HUES64 (cell line): Measurements from ENCODE around the gene SERPINE2.
"Not testable (repeated sequence)": the region's sequence is repeated elsewhere in the genome, so short reads cannot be mapped to it uniquely, and the experiment has no call there.

ENCODE experiments used
- H3K27ac ChIP-seq: 2 replicates; pipeline ENCODE4 v1.7.0; 2013; ENCODE audit warnings: low read depth, low read length, inconsistent platforms
- H3K27me3 ChIP-seq: 2 replicates; pipeline ENCODE4 v1.6.1; 2013; ENCODE audit warnings: mild to moderate bottlenecking, low read length; ENCODE audit not compliant: insufficient read depth
- H3K36me3 ChIP-seq: 2 replicates; pipeline ENCODE4 v1.6.1; 2013; ENCODE audit warnings: mild to moderate bottlenecking, low read length; ENCODE audit not compliant: insufficient read depth
- H3K4me1 ChIP-seq: 2 replicates; pipeline ENCODE4 v1.6.1; 2013; ENCODE audit warnings: mild to moderate bottlenecking, low read length, moderate library complexity; ENCODE audit not compliant: insufficient read depth
- H3K4me3 ChIP-seq: 2 replicates; pipeline ENCODE4 v1.5.1; 2013; ENCODE audit warnings: mild to moderate bottlenecking, low read length, moderate library complexity
- H3K9ac ChIP-seq: 2 replicates; pipeline ENCODE4 v1.6.1; 2013; ENCODE audit warnings: mild to moderate bottlenecking, low read depth, low read length
- H3K9me3 ChIP-seq: 2 replicates; pipeline ENCODE4 v1.6.1; 2013; ENCODE audit warnings: low read depth, low read length; ENCODE audit not compliant: insufficient read depth
- WGBS: fragments of 150-250, 120-280 bp; methylation state at CpG from one replicate; pipeline ENCODE4 v1.1.7; 2013; ENCODE audit warnings: missing lambda C conversion rate; 5-methylcytosine and 5-hydroxymethylcytosine counted together

The SERPINE2 gene

GRCh38 chr2:224011837-224012236 is 27.2 kb downstream of the SERPINE2 start:
- Histone ChIP-seq H3K9me3 (no peaks in the 10 kb centered on the region), H3K36me3 (no peaks in the 10 kb centered on the region), H3K27me3 (no peaks in the 10 kb centered on the region), H3K4me3 (no peak overlapping the region), H3K4me1 (peaks cover 32% of the 10 kb centered on the region), H3K9ac (no peak overlapping the region), H3K27ac (no peak overlapping the region)
- 100% methylated on average over 1 of the region's 1 CpG for WGBS

- WGBS = 90% methylated on average over 5 of the region's 5 CpGs
- Histone ChIP-seq H3K4me1 (peaks cover 32% of the 10 kb centered on the region), H3K4me3 (no peak overlapping the region), H3K27ac (0 out of 2 replicates have a peak overlapping the region, but pooled peaks have one; percentile 20), H3K27me3 (no peaks in the 10 kb centered on the region), H3K36me3 (no peaks in the 10 kb centered on the region), H3K9ac (no peak overlapping the region), H3K9me3 (no peaks in the 10 kb centered on the region)
These were observed 29.3 kb downstream of the SERPINE2 start for GRCh38 chr2:224009605-224010315.

GRCh38 chr2:224008702-224009261 is 30.3 kb downstream of the SERPINE2 start:
- no peak overlapping the region for H3K9ac ChIP-seq
- H3K36me3 ChIP-seq = no peaks in the 10 kb centered on the region
- H3K4me3 ChIP-seq = no peak overlapping the region
- H3K27me3 ChIP-seq = no peaks in the 10 kb centered on the region
- WGBS = 52% methylated on average over 12 of the region's 12 CpGs
- peaks cover 32% of the 10 kb centered on the region for H3K4me1 ChIP-seq
- no peak overlapping the region for H3K27ac ChIP-seq
- H3K9me3 ChIP-seq = no peaks in the 10 kb centered on the region

GRCh38 chr2:224004105-224004695 is 34.9 kb downstream of the SERPINE2 start:
- 89% methylated on average over 16 of the region's 16 CpGs for WGBS
- Histone ChIP-seq H3K27ac (no peak overlapping the region; the same call in 1 of the 2 replicates), H3K4me3 (no peak overlapping the region), H3K27me3 (no peaks in the 10 kb centered on the region), H3K36me3 (peaks cover 9% of the 10 kb centered on the region; the same call in 1 of the 2 replicates), H3K9ac (no peak overlapping the region), H3K4me1 (peaks cover 24% of the 10 kb centered on the region), H3K9me3 (no peaks in the 10 kb centered on the region)

GRCh38 chr2:224000662-224001061 is 38.4 kb downstream of the SERPINE2 start:
- 96% methylated on average over 5 of the region's 5 CpGs for WGBS
- not testable (repeated sequence) for H3K27ac ChIP-seq, H3K4me3 ChIP-seq, H3K9ac ChIP-seq, H3K27me3 ChIP-seq, H3K9me3 ChIP-seq, H3K4me1 ChIP-seq
- H3K36me3 ChIP-seq = peaks cover 19% of the 10 kb centered on the region

GRCh38 chr2:223999862-224000261 is 39.2 kb downstream of the SERPINE2 start:
- Histone ChIP-seq H3K9ac (no peak overlapping the region), H3K27ac (no peak overlapping the region), H3K27me3 (no peaks in the 10 kb centered on the region), H3K36me3 (peaks cover 23% of the 10 kb centered on the region), H3K4me1 (peaks cover 9% of the 10 kb centered on the region), H3K9me3 (no peaks in the 10 kb centered on the region), H3K4me3 (no peak overlapping the region)
- 96% methylated on average over 11 of the region's 11 CpGs for WGBS

GRCh38 chr2:223998948-223999347 is 40.1 kb downstream of the SERPINE2 start:
- WGBS = 79% methylated on average over 2 of the region's 2 CpGs

GRCh38 chr2:223997938-223998337 is 41.1 kb downstream of the SERPINE2 start:
- WGBS = 86% methylated on average over 5 of the region's 5 CpGs
- no peaks in the 10 kb centered on the region for H3K27me3 ChIP-seq
- peaks cover under 1% of the 10 kb centered on the region; the same call in 1 of the 2 replicates for H3K4me1 ChIP-seq
- H3K27ac ChIP-seq = no peak overlapping the region
- no peak overlapping the region for H3K9ac ChIP-seq
- H3K4me3 ChIP-seq = no peak overlapping the region
- H3K36me3 ChIP-seq = peaks cover 23% of the 10 kb centered on the region
- H3K9me3 ChIP-seq = no peaks in the 10 kb centered on the region

More at GRCh38 chr2:223998948-223999347, 40.1 kb downstream of the SERPINE2 start:
- Histone ChIP-seq H3K9ac (no peak overlapping the region), H3K4me3 (no peak overlapping the region), H3K27me3 (no peaks in the 10 kb centered on the region), H3K27ac (no peak overlapping the region), H3K9me3 (no peaks in the 10 kb centered on the region), H3K36me3 (peaks cover 23% of the 10 kb centered on the region), H3K4me1 (peaks cover 9% of the 10 kb centered on the region)

GRCh38 chr2:223996391-223996790 is 42.7 kb downstream of the SERPINE2 start:
- WGBS = 94% methylated on average over 6 of the region's 6 CpGs
- H3K4me1 ChIP-seq = no peaks in the 10 kb centered on the region
- H3K27ac ChIP-seq = no peak overlapping the region
- H3K4me3 ChIP-seq = no peak overlapping the region
- no peaks in the 10 kb centered on the region for H3K27me3 ChIP-seq
- no peaks in the 10 kb centered on the region for H3K9me3 ChIP-seq
- no peak overlapping the region for H3K9ac ChIP-seq
- H3K36me3 ChIP-seq = peaks cover 25% of the 10 kb centered on the region

- no peak overlapping the region for H3K9ac ChIP-seq
- H3K27ac ChIP-seq = no peak overlapping the region
- H3K27me3 ChIP-seq = no peaks in the 10 kb centered on the region
- H3K4me3 ChIP-seq = no peak overlapping the region
- no peaks in the 10 kb centered on the region for H3K9me3 ChIP-seq
- 93% methylated on average over 5 of the region's 5 CpGs for WGBS
- no peaks in the 10 kb centered on the region for H3K4me1 ChIP-seq
- H3K36me3 ChIP-seq = peaks cover 25% of the 10 kb centered on the region; the same call in 1 of the 2 replicates
These were observed 43.5 kb downstream of the SERPINE2 start for GRCh38 chr2:223995569-223995968.

GRCh38 chr2:223994562-223995162 is 44.4 kb downstream of the SERPINE2 start:
- H3K9me3 ChIP-seq = no peaks in the 10 kb centered on the region
- no peak overlapping the region for H3K4me3 ChIP-seq
- no peak overlapping the region for H3K9ac ChIP-seq
- H3K27ac ChIP-seq = no peak overlapping the region
- WGBS = 96% methylated on average over 4 of the region's 4 CpGs
- no peaks in the 10 kb centered on the region for H3K4me1 ChIP-seq
- no peaks in the 10 kb centered on the region for H3K27me3 ChIP-seq
- peaks cover 25% of the 10 kb centered on the region; the same call in 1 of the 2 replicates for H3K36me3 ChIP-seq
